IPS-18a (cell line): Measurements from ENCODE around the gene BCS1L.

Experiments
- H3K27ac ChIP-seq: one replicate; pipeline ENCODE4 v1.5.1; 2013; ENCODE audit warnings: low read length
- H3K27me3 ChIP-seq: one replicate; pipeline ENCODE4 v1.6.1; 2013; ENCODE audit warnings: mild to moderate bottlenecking, low read length; ENCODE audit not compliant: control insufficient read depth, insufficient read depth
- H3K36me3 ChIP-seq: one replicate; pipeline ENCODE4 v1.6.1; 2013; ENCODE audit warnings: low read depth, low read length; ENCODE audit not compliant: control insufficient read depth
- H3K4me1 ChIP-seq: one replicate; pipeline ENCODE4 v1.6.1; 2013; ENCODE audit warnings: low read depth, low read length; ENCODE audit not compliant: control insufficient read depth
- H3K4me3 ChIP-seq: one replicate; pipeline ENCODE4 v1.5.1; 2013; ENCODE audit warnings: low read length
- H3K9ac ChIP-seq: one replicate; pipeline ENCODE4 v1.6.1; 2013; ENCODE audit warnings: mild to moderate bottlenecking, low read length, moderate library complexity
- H3K9me3 ChIP-seq: one replicate; pipeline ENCODE4 v1.6.1; 2013; ENCODE audit warnings: low read depth, low read length; ENCODE audit not compliant: control insufficient read depth

BCS1L gene, protein sequence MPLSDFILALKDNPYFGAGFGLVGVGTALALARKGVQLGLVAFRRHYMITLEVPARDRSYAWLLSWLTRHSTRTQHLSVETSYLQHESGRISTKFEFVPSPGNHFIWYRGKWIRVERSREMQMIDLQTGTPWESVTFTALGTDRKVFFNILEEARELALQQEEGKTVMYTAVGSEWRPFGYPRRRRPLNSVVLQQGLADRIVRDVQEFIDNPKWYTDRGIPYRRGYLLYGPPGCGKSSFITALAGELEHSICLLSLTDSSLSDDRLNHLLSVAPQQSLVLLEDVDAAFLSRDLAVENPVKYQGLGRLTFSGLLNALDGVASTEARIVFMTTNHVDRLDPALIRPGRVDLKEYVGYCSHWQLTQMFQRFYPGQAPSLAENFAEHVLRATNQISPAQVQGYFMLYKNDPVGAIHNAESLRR

DNA sequence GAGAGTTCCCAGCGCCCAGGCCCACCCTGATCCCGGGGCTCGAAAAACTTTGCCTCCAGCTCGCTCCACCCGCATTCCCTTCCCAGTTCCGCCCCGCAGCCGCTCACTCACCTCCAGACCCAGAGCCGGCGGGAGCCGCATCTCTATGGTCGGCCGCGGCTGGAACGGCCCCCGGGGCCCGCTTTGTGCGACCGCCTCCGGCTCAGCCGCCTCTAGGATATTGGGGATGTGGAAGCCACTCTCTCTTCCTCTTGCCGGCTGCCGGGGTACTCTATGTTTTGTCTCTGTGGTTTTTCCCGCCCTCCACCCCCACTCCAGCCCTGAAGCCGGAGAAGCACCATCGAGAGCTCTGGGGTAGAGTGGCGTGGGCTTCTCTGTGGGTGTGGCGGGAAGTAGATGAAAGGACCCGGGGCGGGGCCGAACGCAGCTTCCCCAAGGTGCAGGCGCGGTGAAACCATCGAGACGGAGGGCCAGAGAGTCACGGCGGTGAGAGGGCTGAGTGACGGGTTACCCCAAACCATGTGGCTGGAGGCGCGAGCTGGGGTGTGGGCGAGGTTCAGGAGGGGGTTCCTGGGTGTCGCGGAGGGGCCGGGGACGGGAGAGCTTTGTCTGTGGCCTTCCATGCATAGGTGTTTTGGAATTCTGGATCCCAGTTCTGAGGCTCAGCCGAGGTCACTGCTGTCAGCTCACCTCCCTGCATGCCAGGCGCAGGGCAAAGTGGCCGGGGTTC is at the start of gene BCS1L, which contains the start of gene ZNF142:
TSS of gene BCS1L (plus strand) at position 426 of the 730 bp plus-strand sequence. CDS start 1,305 bp downstream, outside the sequence.
TSS of gene ZNF142 (minus strand) at position 366 of the 730 bp plus-strand sequence. CDS start 3,194 bp downstream, outside the sequence.
- Histone ChIP-seq H3K9ac (peak within 1 kb of the TSS; percentile 93), H3K9me3 (no peaks in the 10 kb centered on the region), H3K4me1 (no peaks in the 10 kb centered on the region), H3K4me3 (peak within 1 kb of the TSS; percentile 92), H3K27ac (peak within 1 kb of the TSS; percentile 80), H3K27me3 (no peaks in the 10 kb centered on the region), H3K36me3 (peaks cover 47% of the 10 kb centered on the region)

GRCh38 chr2:218615868-218616315 is 43.6 kb upstream of the BCS1L start:
- Histone ChIP-seq H3K9ac (no peak overlapping the region), H3K4me3 (no peak overlapping the region), H3K9me3 (no peaks in the 10 kb centered on the region), H3K36me3 (no peaks in the 10 kb centered on the region), H3K4me1 (no peaks in the 10 kb centered on the region), H3K27ac (no peak overlapping the region), H3K27me3 (no peaks in the 10 kb centered on the region)

DNA sequence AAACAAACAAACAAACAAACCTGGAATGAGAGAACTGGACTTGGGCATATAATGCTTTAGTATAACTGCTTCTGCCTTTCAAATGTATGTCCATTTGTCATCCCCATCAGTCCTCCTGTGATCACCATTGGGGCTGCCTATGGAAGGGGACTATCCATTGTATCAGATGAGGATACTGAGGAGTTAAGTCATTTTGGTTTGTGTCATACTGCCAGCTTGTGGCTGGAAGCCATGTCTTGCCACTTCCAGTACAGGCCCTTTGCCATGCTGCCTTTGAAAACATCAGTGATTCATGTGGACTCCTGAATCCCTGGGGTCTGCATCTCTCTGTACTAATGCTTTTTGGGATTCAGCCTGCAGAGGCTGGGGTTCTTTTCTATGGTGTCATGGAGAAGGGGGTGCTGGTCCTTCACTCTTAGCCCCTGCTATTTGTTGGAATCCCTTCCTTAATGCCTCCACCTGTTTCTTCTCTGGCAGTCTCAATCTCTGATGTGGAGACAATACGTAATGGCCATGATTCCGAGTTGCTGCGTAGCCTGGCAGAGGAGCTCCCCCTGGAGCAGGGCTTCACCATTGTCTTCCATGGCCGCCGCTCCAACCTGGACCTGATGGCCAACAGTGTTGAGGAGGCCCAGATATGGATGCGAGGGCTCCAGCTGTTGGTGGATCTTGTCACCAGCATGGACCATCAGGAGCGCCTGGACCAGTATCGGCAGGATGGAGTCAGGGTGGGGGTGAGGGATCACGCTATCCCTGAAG is 41.2 kb upstream of the BCS1L start:
- no peaks in the 10 kb centered on the region for H3K36me3 ChIP-seq
- no peak overlapping the region for H3K27ac ChIP-seq
- H3K27me3 ChIP-seq = no peaks in the 10 kb centered on the region
- no peaks in the 10 kb centered on the region for H3K4me1 ChIP-seq
- H3K9ac ChIP-seq = no peak overlapping the region
- H3K4me3 ChIP-seq = no peak overlapping the region
- no peaks in the 10 kb centered on the region for H3K9me3 ChIP-seq

GRCh38 chr2:218621007-218621406 is 38.5 kb upstream of the BCS1L start:
- H3K4me1 ChIP-seq = no peaks in the 10 kb centered on the region
- no peak overlapping the region for H3K9ac ChIP-seq
- no peaks in the 10 kb centered on the region for H3K27me3 ChIP-seq
- H3K27ac ChIP-seq = no peak overlapping the region
- no peak overlapping the region for H3K4me3 ChIP-seq
- H3K36me3 ChIP-seq = no peaks in the 10 kb centered on the region
- no peaks in the 10 kb centered on the region for H3K9me3 ChIP-seq

DNA sequence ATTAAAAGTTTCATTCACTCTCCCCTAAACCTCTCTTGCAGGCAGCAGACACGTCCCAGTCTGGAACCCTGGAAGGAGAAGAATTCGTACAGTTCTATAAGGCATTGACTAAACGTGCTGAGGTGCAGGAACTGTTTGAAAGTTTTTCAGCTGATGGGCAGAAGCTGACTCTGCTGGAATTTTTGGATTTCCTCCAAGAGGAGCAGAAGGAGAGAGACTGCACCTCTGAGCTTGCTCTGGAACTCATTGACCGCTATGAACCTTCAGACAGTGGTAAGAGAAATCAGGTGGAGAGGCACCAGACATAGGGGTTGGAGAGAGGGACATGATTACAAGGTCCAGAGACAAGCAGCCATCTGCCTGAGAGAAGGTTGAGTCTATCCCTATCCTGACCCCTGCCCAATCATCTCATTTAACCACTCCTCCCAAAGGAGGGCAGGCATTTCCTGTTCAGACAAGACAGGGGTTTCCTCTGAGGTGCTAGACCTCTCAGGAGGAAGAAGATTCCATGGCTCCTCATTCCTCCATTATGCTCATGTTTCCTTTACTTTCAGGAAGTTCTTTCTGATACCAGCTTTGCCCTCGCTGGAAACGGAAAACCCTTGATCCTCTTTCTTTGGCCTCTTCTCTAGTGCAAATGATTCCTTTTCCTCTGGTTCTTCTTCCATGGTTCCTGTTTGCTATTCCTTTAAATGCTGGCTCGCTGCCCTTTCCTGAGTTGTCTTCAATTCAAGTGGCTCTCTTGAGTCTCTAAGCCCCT is 36.7 kb upstream of the BCS1L start:
- no peak overlapping the region for H3K4me3 ChIP-seq
- H3K9ac ChIP-seq = no peak overlapping the region
- no peaks in the 10 kb centered on the region for H3K9me3 ChIP-seq
- H3K27me3 ChIP-seq = no peaks in the 10 kb centered on the region
- no peaks in the 10 kb centered on the region for H3K36me3 ChIP-seq
- H3K4me1 ChIP-seq = no peaks in the 10 kb centered on the region
- no peak overlapping the region for H3K27ac ChIP-seq

DNA sequence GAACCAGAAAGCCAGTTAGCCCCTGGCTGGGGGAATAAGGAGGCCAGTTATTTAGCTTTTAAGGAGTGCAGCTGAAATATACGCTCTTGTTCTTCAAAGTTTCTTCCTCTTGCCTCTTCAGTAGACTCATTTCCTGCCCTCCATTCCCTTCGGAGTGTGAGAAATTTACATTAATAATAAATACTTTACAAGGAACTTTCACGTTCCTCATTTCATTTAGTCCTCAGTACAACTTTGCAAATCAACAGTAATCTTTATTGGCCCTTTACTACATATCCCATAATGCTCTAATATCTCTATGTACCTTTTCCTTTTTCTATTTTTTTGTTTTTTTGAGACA is 36.1 kb upstream of the BCS1L start:
- H3K9ac ChIP-seq = no peak overlapping the region

GRCh38 chr2:218626369-218626768 is 33.1 kb upstream of the BCS1L start:
- Histone ChIP-seq H3K9me3 (no peaks in the 10 kb centered on the region), H3K27ac (no peak overlapping the region), H3K36me3 (no peaks in the 10 kb centered on the region), H3K27me3 (no peaks in the 10 kb centered on the region), H3K4me1 (no peaks in the 10 kb centered on the region), H3K9ac (no peak overlapping the region), H3K4me3 (no peak overlapping the region)

More for the DNA sequence above, 36.1 kb upstream of the BCS1L start:
- Histone ChIP-seq H3K36me3 (no peaks in the 10 kb centered on the region), H3K4me3 (no peak overlapping the region), H3K9me3 (no peaks in the 10 kb centered on the region), H3K27me3 (no peaks in the 10 kb centered on the region), H3K4me1 (no peaks in the 10 kb centered on the region), H3K27ac (no peak overlapping the region)

DNA sequence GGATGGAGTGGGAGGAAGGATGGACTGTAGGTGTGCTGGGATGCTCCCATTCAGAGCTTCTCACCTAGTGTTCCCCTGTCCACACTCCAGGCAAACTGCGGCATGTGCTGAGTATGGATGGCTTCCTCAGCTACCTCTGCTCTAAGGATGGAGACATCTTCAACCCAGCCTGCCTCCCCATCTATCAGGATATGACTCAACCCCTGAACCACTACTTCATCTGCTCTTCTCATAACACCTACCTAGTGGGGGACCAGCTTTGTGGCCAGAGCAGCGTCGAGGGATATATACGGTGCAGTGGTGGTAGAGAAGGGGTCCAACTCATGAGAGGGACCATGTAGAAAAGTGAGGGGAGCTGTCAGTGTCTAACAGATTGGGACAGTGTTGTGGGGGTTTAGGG is 31.5 kb upstream of the BCS1L start:
- H3K27me3 ChIP-seq = no peaks in the 10 kb centered on the region
- no peaks in the 10 kb centered on the region for H3K4me1 ChIP-seq
- no peaks in the 10 kb centered on the region for H3K36me3 ChIP-seq
- no peak overlapping the region for H3K9ac ChIP-seq
- H3K4me3 ChIP-seq = no peak overlapping the region
- H3K9me3 ChIP-seq = no peaks in the 10 kb centered on the region
- H3K27ac ChIP-seq = no peak overlapping the region

GRCh38 chr2:218631837-218632236 is 27.6 kb upstream of the BCS1L start:
- Histone ChIP-seq H3K27ac (no peak overlapping the region), H3K27me3 (no peaks in the 10 kb centered on the region), H3K9me3 (no peaks in the 10 kb centered on the region), H3K9ac (no peak overlapping the region), H3K4me3 (no peak overlapping the region), H3K4me1 (no peaks in the 10 kb centered on the region), H3K36me3 (peaks cover 20% of the 10 kb centered on the region)

- Histone ChIP-seq H3K36me3 (peaks cover 53% of the 10 kb centered on the region), H3K27me3 (no peaks in the 10 kb centered on the region), H3K4me3 (no peak overlapping the region), H3K9ac (no peak overlapping the region), H3K4me1 (no peaks in the 10 kb centered on the region), H3K27ac (no peak overlapping the region), H3K9me3 (no peaks in the 10 kb centered on the region)
Measured at GRCh38 chr2:218635719-218636118, 23.8 kb upstream of the BCS1L start.

GRCh38 chr2:218638372-218638771 is 21.1 kb upstream of the BCS1L start:
- no peak overlapping the region for H3K4me3 ChIP-seq
- no peaks in the 10 kb centered on the region for H3K27me3 ChIP-seq
- no peak overlapping the region for H3K9ac ChIP-seq
- no peaks in the 10 kb centered on the region for H3K4me1 ChIP-seq
- H3K27ac ChIP-seq = no peak overlapping the region
- no peaks in the 10 kb centered on the region for H3K9me3 ChIP-seq
- peaks cover 65% of the 10 kb centered on the region for H3K36me3 ChIP-seq
